ENCODE measurements around the gene CTSK.

GRCh38 chr1:150809651-150810050 lies 1.6 kb upstream of the CTSK start:
- TF ChIP-seq POLR2A (IDR thresholded peaks at IDR 0.05) (no peak), CTCF (IDR thresholded peaks at IDR 0.05) (no peak)
